ENCODE results near the gene ITGB4.

The ITGB4 gene

DNA sequence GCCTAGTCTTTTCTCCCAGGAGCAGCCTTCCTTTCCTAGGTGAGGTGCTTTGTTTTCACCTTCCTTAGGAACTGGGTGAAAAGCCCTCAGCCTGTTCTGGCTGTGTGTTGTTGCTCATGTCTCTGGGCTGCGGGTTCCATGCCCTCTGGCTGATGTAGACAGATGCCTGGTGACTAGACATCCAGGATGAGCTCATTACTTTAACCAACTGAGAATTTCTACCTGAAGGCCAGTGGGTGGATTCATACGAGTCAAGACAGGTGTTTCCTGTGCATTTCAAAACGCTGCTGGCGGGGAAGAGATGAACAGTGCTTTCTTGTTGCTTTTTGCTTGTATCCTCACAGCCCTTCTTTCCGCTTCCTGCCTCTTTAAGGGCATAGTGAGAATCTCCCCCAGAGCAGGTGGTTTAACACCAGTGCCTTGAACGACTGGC, 31.8 kb upstream of the ITGB4 start:
- TF ChIP-seq, protein P1, sequence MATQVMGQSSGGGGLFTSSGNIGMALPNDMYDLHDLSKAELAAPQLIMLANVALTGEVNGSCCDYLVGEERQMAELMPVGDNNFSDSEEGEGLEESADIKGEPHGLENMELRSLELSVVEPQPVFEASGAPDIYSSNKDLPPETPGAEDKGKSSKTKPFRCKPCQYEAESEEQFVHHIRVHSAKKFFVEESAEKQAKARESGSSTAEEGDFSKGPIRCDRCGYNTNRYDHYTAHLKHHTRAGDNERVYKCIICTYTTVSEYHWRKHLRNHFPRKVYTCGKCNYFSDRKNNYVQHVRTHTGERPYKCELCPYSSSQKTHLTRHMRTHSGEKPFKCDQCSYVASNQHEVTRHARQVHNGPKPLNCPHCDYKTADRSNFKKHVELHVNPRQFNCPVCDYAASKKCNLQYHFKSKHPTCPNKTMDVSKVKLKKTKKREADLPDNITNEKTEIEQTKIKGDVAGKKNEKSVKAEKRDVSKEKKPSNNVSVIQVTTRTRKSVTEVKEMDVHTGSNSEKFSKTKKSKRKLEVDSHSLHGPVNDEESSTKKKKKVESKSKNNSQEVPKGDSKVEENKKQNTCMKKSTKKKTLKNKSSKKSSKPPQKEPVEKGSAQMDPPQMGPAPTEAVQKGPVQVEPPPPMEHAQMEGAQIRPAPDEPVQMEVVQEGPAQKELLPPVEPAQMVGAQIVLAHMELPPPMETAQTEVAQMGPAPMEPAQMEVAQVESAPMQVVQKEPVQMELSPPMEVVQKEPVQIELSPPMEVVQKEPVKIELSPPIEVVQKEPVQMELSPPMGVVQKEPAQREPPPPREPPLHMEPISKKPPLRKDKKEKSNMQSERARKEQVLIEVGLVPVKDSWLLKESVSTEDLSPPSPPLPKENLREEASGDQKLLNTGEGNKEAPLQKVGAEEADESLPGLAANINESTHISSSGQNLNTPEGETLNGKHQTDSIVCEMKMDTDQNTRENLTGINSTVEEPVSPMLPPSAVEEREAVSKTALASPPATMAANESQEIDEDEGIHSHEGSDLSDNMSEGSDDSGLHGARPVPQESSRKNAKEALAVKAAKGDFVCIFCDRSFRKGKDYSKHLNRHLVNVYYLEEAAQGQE (IDR thresholded peaks at IDR 0.05; ENCODE audit: insufficient read depth in 1 of 2, low read depth in 2 of 2, low read length in 2 of 2), result no peak
- TF ChIP-seq POLR2AphosphoS5 (IDR thresholded peaks at IDR 0.05; ENCODE audit: low read depth, low read length) (no peak), SIN3A (IDR thresholded peaks at IDR 0.05; ENCODE audit: borderline replicate concordance, insufficient read depth, low read length) (no peak), TAF1 (IDR thresholded peaks at IDR 0.05; ENCODE audit: borderline replicate concordance, insufficient read depth, low read length) (no peak), FOXP2 (optimal IDR thresholded peaks at IDR 0.05; ENCODE audit: borderline replicate concordance, extremely low read depth, extremely low read length, insufficient read depth) (no peak)

DNA sequence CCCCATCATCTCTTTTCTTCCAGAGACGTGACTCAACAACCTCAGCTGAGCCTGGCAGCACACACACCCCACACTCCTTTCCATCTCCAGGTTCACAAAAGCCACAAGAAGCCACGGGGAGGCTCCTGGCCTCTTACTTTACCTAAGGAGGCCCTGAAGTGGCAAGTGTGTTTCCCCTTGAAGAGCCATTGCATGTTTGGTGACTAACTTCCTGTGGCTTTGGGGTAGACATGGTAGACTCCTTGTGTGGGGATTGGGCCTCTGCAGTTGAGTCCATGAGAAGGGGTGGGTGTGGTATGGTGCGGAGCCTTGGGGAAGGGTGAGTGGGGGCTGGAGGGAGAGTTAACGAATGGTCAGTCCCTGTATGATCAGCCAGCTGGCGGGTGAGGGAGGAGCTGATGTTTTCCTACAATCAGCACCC, 29.9 kb upstream of the ITGB4 start:
- no peak for TF ChIP-seq POLR2AphosphoS5 (IDR thresholded peaks at IDR 0.05; ENCODE audit: low read depth, low read length)
- TF ChIP-seq TAF1 (IDR thresholded peaks at IDR 0.05; ENCODE audit: borderline replicate concordance, insufficient read depth, low read length), result no peak
- TF ChIP-seq, protein P1 (IDR thresholded peaks at IDR 0.05; ENCODE audit: insufficient read depth in 1 of 2, low read depth in 2 of 2, low read length in 2 of 2), result no peak
- TF ChIP-seq FOXP2 (optimal IDR thresholded peaks at IDR 0.05; ENCODE audit: borderline replicate concordance, extremely low read depth, extremely low read length, insufficient read depth), result no peak

DNA sequence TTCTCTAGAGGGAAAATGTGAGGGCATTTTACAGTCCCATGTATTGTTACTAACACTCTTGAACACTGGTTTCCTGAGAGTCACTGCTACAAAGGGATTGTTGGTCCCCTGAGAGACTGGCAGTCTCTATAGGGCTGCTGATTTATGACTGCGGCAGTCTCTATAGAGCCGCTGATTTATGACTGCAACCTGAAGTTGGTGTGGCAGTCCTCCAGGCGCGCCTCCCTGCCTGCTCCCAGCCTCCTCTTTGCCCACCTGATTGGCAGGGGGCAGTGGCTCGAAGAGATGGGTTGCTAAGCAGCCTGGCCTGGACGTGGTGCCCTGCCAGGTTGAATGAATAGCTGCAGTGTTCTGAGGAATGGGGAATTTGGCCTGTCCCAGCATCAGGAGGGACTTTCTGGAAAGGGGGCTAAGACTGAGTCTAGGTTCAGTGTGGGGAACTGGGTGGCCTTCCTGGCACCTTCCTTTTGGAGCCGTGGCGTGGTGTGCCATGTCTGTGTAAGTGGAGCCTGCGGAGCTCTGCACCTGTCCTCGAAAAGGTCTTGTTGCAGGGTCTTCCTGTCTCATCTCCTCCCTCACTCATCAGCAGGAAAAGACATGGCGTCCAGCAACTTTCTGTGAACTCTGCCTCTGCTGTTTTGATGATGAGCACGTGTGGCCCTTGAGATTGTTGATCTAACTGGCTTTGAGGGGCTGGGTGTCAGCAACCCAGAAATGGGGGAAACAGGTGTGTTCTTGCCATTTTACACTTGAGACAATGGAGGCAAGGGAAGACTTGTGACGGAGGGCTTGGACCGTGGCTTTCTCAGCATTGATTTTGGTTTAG, 29.2 kb upstream of the ITGB4 start:
- TF ChIP-seq SIN3A (IDR thresholded peaks at IDR 0.05; ENCODE audit: borderline replicate concordance, insufficient read depth, low read length) (no peak), FOXP2 (optimal IDR thresholded peaks at IDR 0.05; ENCODE audit: borderline replicate concordance, extremely low read depth, extremely low read length, insufficient read depth) (no peak), POLR2AphosphoS5 (IDR thresholded peaks at IDR 0.05; ENCODE audit: low read depth, low read length) (no peak), TAF1 (IDR thresholded peaks at IDR 0.05; ENCODE audit: borderline replicate concordance, insufficient read depth, low read length) (no peak)
- TF ChIP-seq, protein P1 (IDR thresholded peaks at IDR 0.05; ENCODE audit: insufficient read depth in 1 of 2, low read depth in 2 of 2, low read length in 2 of 2), result no peak

DNA sequence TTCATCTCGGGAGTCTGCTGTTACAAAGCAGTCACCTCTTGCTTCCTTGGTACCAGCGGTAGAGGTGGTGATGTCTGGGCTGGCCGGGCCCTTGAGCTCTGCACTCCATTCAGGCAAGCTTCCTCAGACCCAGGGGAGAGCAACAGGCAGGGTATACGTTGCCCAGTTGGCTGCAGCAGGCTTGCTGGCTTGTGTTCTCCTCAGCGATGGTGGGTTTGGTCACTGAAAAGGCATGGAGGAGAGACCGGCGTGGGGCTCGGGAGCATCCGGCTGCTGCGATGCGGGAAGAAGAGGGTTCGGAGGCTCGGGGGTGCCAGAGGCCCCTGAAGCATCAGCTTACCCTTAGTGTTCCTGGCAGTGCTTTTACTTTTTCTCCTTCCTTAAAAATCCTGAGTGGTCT, 28.3 kb upstream of the ITGB4 start:
- TF ChIP-seq, protein P1 (IDR thresholded peaks at IDR 0.05; ENCODE audit: insufficient read depth in 1 of 2, low read depth in 2 of 2, low read length in 2 of 2), result no peak
- TF ChIP-seq POLR2AphosphoS5 (IDR thresholded peaks at IDR 0.05; ENCODE audit: low read depth, low read length) (no peak), SIN3A (IDR thresholded peaks at IDR 0.05; ENCODE audit: borderline replicate concordance, insufficient read depth, low read length) (no peak), TAF1 (IDR thresholded peaks at IDR 0.05; ENCODE audit: borderline replicate concordance, insufficient read depth, low read length) (no peak), FOXP2 (optimal IDR thresholded peaks at IDR 0.05; ENCODE audit: borderline replicate concordance, extremely low read depth, extremely low read length, insufficient read depth) (no peak)
